Measurements from ENCODE around the gene BEND6. TPM values are rescaled to one million over a fixed set of nuclear protein-coding genes. Genes with fewer than 3 reads are reported as not detected.
A peak's percentile ranks its signal among the peaks of the same experiment; 100 is the strongest.

BEND6 gene
- total and polyA plus RNA-seq, 2 donors, result 3.3 to 12.8 TPM

DNA sequence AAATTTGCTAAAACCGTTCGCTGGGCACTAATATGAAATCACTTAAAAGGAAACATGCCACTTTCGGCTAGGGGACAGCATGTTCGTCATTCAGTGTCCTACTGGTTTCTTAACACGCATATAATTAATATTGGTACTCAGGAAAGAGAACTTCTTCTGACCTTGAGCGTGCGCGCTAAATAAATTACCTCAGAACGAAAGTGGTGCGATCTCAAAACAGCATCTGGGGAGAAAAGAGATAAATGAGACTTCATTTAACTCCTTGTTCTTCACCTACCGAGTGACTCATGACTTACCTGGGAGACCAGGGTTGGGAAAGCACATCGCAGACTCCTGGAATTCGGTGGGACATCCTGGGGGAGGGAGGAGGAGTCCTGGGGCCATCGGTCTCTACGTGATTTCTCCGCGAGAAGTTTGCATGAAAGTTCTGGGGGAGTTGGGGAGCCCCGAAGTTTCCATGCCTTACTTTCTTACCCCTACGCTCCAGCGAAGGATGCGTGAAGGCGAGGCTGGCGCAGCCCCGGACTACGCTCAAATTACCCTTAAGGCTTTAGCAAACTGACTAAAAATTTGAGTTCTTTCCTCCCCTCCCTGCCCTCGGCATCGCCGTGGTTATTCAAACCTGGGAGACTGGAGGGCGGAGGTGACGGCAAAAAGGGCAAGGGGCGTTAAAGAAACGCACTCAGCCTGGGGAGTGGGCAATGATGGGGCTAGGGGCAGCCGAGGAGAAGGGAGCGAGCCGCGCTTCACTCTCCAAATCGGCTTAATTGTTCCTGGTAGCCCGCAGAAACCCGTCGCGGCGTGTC lies 1.1 kb upstream of the BEND6 start:
- 5% methylated on average over 42 of the region's 42 CpGs for WGBS
- DNase-seq (ENCODE audit: extremely low spot score), result no peak
- H3K27ac ChIP-seq (ENCODE audit: low read depth), result no peak overlapping the region

DNA sequence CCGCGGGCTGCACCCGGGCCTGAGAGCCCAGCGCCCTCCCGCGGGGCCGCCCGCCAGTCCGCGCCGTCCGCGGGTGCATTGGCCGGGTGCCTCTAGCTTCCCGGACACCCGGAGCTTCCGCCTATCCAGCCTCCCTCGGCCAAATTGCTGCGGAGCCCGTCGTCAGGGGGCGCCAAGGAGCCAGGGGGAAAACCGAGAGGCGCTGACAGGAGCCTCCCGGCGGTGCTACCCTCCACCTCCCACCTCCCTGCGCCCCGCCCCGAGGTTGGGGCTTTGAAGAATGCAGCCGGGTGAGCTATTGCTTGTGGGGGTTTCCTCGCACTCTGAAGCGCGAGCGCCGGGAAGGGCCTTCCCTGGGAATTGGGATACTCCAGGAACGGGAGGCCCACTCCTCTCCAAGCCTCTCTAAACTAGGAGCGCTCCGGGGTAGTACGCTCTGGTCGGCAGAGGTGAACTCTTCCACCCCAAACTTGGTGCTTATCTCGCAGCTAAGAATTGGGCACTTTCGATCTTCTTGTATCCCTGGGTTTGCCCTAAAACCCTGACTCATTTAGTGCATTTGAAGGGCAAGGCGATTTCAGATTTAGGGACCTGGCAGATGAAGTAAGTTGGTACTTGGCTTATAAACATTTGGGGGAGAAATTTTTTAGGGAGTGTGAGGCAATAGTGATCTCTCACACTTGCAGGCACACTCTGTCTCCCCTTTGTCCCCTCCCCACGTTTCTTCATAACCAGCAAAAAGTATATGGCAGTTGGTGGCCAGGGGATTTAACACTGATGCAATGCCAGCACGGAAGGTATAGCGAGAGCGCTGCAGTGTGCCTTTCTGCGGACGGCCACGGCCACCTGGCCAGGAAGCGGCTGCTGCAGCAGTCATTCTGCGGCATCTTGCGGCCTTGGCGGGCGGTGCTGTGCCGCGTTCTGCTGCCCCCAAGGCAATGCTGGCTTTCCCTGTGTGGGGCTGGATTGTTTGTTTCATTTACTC lies 556 bp downstream of the BEND6 start:
- Histone ChIP-seq H3K4me3 (ENCODE audit: low read depth, low read length) (peak overlapping the region; percentile 88), H3K4me1 (ENCODE audit: insufficient read depth) (no peaks in the 10 kb centered on the region), H3K36me3 (ENCODE audit: insufficient read depth) (no peaks in the 10 kb centered on the region), H3K27ac (ENCODE audit: low read depth) (peak overlapping the region; percentile 3)
- peak; percentile 51 for DNase-seq (ENCODE audit: extremely low spot score)
- WGBS, result 5% methylated on average over 57 of the region's 57 CpGs

More for the DNA sequence above, 1.1 kb upstream of the BEND6 start:
- H3K36me3 ChIP-seq (ENCODE audit: insufficient read depth), result no peaks in the 10 kb centered on the region
- H3K4me3 ChIP-seq (ENCODE audit: low read depth, low read length), result peak overlapping the region; percentile 88
- no peaks in the 10 kb centered on the region for H3K4me1 ChIP-seq (ENCODE audit: insufficient read depth)

DNA sequence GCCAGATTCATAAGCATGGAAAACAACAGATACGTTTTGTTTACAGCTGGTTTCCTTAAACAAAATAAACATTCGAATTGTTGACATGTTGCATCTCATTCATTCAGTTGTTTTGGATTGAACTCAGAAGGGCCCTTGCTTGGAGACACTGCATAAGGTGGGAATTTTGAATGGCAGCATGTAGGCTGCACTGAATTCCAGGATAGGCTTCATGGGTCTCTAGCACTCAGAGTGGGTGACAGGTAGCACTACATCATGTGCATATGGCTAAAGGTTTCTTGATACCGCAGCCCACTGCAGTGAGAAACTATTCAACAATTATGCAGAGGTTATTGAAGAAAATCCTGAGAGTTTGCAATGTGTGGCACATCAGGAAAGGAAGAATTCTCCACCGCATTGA lies 1.6 kb downstream of the BEND6 start:
- no peak overlapping the region for H3K27ac ChIP-seq (ENCODE audit: low read depth)
- H3K4me3 ChIP-seq (ENCODE audit: low read depth, low read length), result no peak overlapping the region
- WGBS, result 81% methylated on average over 4 of the region's 4 CpGs
- no peak for DNase-seq (ENCODE audit: extremely low spot score)
- H3K36me3 ChIP-seq (ENCODE audit: insufficient read depth), result no peaks in the 10 kb centered on the region
- no peaks in the 10 kb centered on the region for H3K4me1 ChIP-seq (ENCODE audit: insufficient read depth)

GRCh38 chr6:56957856-56958255 lies 2.9 kb downstream of the BEND6 start:
- Histone ChIP-seq H3K36me3 (ENCODE audit: insufficient read depth) (no peaks in the 10 kb centered on the region), H3K27ac (ENCODE audit: low read depth) (no peak overlapping the region), H3K4me1 (ENCODE audit: insufficient read depth) (no peaks in the 10 kb centered on the region), H3K4me3 (ENCODE audit: low read depth, low read length) (no peak overlapping the region)
- WGBS, result 94% methylated on average over 2 of the region's 2 CpGs
- DNase-seq (ENCODE audit: extremely low spot score), result no peak

DNA sequence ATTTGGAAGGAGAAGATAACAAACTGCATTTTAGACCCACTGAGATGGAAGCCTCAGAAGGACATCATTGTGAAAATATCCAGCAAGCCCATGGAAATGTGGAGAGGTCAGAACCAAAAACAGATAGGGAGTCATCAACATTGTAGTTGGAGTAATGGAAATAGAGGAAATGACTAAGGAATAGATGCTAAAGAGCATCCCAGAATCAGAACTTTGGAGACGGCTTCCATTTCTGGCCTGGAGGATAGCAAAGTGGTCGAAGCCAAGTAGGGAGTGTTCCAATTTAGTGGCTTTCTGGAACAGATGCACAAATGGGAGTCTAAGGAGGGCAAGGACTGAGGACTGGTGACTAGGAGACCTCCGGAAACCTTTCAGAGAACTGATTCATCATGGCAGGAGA lies 3.6 kb downstream of the BEND6 start:
- Histone ChIP-seq H3K4me3 (ENCODE audit: low read depth, low read length) (no peak overlapping the region), H3K36me3 (ENCODE audit: insufficient read depth) (no peaks in the 10 kb centered on the region), H3K27ac (ENCODE audit: low read depth) (no peak overlapping the region), H3K4me1 (ENCODE audit: insufficient read depth) (no peaks in the 10 kb centered on the region)
- no peak for DNase-seq (ENCODE audit: extremely low spot score)
- WGBS, result 92% methylated on average over 3 of the region's 3 CpGs

DNA sequence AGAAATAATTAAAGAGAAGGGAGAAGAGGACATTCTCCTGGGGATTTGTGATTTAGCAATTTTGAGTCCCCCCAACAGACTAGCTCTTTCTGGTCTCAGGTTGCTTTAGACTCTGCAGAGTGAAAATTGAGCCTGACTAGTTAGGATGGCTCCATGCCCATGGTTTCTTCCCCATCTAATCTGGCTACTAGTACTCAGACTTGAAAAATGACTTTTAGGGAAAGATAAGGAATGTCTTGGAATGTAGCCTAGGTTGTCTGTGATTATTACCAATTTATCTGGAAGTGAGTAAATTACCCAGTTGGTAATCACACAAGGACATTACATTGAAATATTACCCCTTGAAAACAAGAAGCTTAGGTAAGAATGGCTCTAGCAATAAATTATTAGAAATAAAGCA lies 4.2 kb downstream of the BEND6 start:
- H3K36me3 ChIP-seq (ENCODE audit: insufficient read depth), result no peaks in the 10 kb centered on the region
- no peak overlapping the region for H3K27ac ChIP-seq (ENCODE audit: low read depth)
- no peaks in the 10 kb centered on the region for H3K4me1 ChIP-seq (ENCODE audit: insufficient read depth)
- no peak for DNase-seq (ENCODE audit: extremely low spot score)
- no peak overlapping the region for H3K4me3 ChIP-seq (ENCODE audit: low read depth, low read length)

DNA sequence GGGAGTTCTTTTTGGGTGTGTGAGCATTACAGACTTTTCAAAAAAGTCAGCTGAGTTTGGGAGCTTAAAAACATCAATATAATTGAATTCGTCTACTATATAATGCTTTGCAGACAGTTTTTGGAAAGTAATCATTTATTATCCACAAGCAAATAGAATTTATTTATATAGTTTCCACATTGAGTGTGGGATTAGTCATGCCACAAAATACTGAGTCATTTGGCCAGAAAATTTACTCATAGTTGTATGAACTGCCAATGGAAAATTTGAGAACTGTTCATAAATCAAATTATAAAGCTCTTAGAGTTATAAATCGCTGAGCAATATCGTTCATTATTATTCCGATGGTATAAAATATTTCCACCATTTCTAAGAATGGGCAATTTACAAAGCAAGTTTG lies 5.0 kb downstream of the BEND6 start:
- no peak for DNase-seq (ENCODE audit: extremely low spot score)
- Histone ChIP-seq H3K27ac (ENCODE audit: low read depth) (no peak overlapping the region), H3K4me1 (ENCODE audit: insufficient read depth) (no peaks in the 10 kb centered on the region), H3K4me3 (ENCODE audit: low read depth, low read length) (no peak overlapping the region), H3K36me3 (ENCODE audit: insufficient read depth) (no peaks in the 10 kb centered on the region)
- 79% methylated on average over 4 of the region's 4 CpGs for WGBS

GRCh38 chr6:56961151-56961550 lies 6.2 kb downstream of the BEND6 start:
- 73% methylated on average over 2 of the region's 2 CpGs for WGBS
- Histone ChIP-seq H3K4me3 (ENCODE audit: low read depth, low read length) (no peak overlapping the region), H3K27ac (ENCODE audit: low read depth) (no peak overlapping the region), H3K4me1 (ENCODE audit: insufficient read depth) (no peaks in the 10 kb centered on the region), H3K36me3 (ENCODE audit: insufficient read depth) (no peaks in the 10 kb centered on the region)
- no peak for DNase-seq (ENCODE audit: extremely low spot score)

- no peaks in the 10 kb centered on the region for H3K36me3 ChIP-seq (ENCODE audit: insufficient read depth)
Measured at GRCh38 chr6:56962441-56962840, 7.5 kb downstream of the BEND6 start.

DNA sequence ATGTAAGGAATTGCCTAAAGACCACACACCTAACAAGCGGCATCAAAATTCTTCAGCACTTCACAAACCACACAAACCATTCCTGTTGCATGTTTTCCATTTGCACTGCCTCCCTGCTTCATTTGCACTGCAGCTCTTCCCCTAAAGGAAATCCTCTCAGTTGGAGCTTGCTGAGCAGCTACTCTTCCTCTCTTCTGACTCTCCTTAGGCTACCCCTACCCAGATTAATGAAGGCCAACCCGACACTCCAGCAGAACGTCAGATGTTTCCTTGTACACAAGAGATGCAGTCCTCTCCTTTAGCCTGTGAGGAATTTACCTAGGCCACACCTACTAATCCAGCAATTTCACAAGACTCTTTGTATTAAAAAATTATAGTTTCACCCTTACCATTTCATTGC lies 8.1 kb downstream of the BEND6 start:
- H3K4me1 ChIP-seq (ENCODE audit: insufficient read depth), result no peaks in the 10 kb centered on the region
- H3K27ac ChIP-seq (ENCODE audit: low read depth), result no peak overlapping the region
- no peak for DNase-seq (ENCODE audit: extremely low spot score)
- WGBS, result 86% methylated on average over 3 of the region's 3 CpGs
- no peak overlapping the region for H3K4me3 ChIP-seq (ENCODE audit: low read depth, low read length)
- no peaks in the 10 kb centered on the region for H3K36me3 ChIP-seq (ENCODE audit: insufficient read depth)

More at GRCh38 chr6:56962441-56962840, 7.5 kb downstream of the BEND6 start:
- Histone ChIP-seq H3K4me3 (ENCODE audit: low read depth, low read length) (no peak overlapping the region), H3K27ac (ENCODE audit: low read depth) (no peak overlapping the region), H3K4me1 (ENCODE audit: insufficient read depth) (no peaks in the 10 kb centered on the region)
- 96% methylated on average over 2 of the region's 2 CpGs for WGBS
- no peak for DNase-seq (ENCODE audit: extremely low spot score)

DNA sequence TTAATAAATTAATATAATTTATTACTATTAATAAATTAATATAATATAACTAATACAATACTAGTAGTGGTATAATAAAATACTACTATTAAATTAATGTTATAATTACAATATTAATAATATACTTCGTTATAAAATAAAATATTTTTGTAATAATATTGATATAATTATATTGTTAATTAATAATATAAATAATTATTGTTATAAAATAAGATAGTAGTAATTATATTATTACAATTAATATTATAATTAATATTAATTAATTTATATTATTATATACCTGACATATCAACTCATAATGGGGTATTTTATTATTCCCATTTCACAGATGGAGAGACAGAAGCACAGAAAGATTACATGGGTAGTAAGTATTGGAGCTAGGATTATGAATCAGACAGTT lies 8.9 kb downstream of the BEND6 start:
- no peaks in the 10 kb centered on the region for H3K36me3 ChIP-seq (ENCODE audit: insufficient read depth)
- H3K27ac ChIP-seq (ENCODE audit: low read depth), result no peak overlapping the region
- H3K4me1 ChIP-seq (ENCODE audit: insufficient read depth), result no peaks in the 10 kb centered on the region
- DNase-seq (ENCODE audit: extremely low spot score), result no peak
- 82% methylated on average over 1 of the region's 1 CpG for WGBS
- H3K4me3 ChIP-seq (ENCODE audit: low read depth, low read length), result no peak overlapping the region

DNA sequence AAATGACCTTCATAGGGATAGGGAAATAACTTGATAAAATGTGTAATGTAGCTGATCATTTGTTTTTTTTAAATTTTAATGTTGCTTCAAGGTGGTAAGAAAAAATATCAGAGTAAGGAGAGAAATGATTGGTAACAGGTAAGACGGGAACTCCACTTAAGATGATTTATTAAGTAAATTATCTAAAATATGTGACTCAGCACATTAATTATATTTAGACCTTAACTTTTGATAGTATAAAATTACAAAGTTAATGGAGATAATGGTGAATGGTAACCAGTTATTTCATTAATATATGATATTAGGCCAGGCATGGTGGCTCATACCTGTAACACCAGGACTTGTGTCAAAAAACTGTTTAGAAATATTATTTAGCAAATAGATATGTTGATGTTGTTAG lies 10.2 kb downstream of the BEND6 start:
- 95% methylated on average over 1 of the region's 1 CpG for WGBS
- no peak for DNase-seq (ENCODE audit: extremely low spot score)
- H3K4me3 ChIP-seq (ENCODE audit: low read depth, low read length), result no peak overlapping the region

GRCh38 chr6:56970849-56971248 lies 15.9 kb downstream of the BEND6 start:
- no peak for DNase-seq (ENCODE audit: extremely low spot score)
- 95% methylated on average over 1 of the region's 1 CpG for WGBS
- no peak overlapping the region for H3K4me3 ChIP-seq (ENCODE audit: low read depth, low read length)
- H3K4me1 ChIP-seq (ENCODE audit: insufficient read depth), result no peaks in the 10 kb centered on the region
- H3K27ac ChIP-seq (ENCODE audit: low read depth), result no peak overlapping the region
- no peaks in the 10 kb centered on the region for H3K36me3 ChIP-seq (ENCODE audit: insufficient read depth)

More for the DNA sequence above, 10.2 kb downstream of the BEND6 start:
- no peaks in the 10 kb centered on the region for H3K4me1 ChIP-seq (ENCODE audit: insufficient read depth)
- H3K27ac ChIP-seq (ENCODE audit: low read depth), result no peak overlapping the region
- H3K36me3 ChIP-seq (ENCODE audit: insufficient read depth), result no peaks in the 10 kb centered on the region

DNA sequence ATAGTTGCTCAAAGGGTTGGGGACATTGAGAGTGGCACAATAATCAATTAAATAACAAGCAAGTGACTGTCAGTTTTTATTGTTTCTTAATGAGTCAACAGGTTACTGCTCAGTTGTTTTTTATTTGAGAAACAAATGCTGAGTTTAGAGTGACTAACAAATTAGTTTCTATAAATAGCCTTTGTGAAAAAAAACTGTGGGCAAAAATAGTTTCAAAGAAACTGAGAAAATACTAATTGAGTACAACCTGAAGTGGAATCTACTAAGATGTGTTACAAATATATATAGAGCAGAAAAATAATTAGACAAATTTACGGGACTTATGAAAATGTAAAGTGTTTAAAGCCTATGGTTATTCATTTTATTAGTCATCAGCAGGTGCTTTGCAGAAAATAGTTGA lies 22.3 kb downstream of the BEND6 start:
- Histone ChIP-seq H3K36me3 (ENCODE audit: insufficient read depth) (no peaks in the 10 kb centered on the region), H3K4me1 (ENCODE audit: insufficient read depth) (no peaks in the 10 kb centered on the region), H3K27ac (ENCODE audit: low read depth) (no peak overlapping the region), H3K4me3 (ENCODE audit: low read depth, low read length) (no peak overlapping the region)
- DNase-seq (ENCODE audit: extremely low spot score), result no peak
- 95% methylated on average over 1 of the region's 1 CpG for WGBS
